Stimulated activated CD8-positive, alpha-beta memory T cell treated with anti-CD3 and anti-CD28 coated beads, Interleukin-4, amount 100 ng/mL, for 24 hours (primary cell): ENCODE results near the gene OR5K1.
A peak's percentile ranks its signal among the peaks of the same experiment; 100 is the strongest.

Experiments
- DNase-seq: peaks from one replicate; pipeline ENCODE4 v3.0.0-alpha.2; 2020; ENCODE audit warnings: low read depth

The OR5K1 gene

GRCh38 chr3:98514948-98515347, 51.9 kb downstream of the OR5K1 start:
- DNase-seq: no peak

DNA sequence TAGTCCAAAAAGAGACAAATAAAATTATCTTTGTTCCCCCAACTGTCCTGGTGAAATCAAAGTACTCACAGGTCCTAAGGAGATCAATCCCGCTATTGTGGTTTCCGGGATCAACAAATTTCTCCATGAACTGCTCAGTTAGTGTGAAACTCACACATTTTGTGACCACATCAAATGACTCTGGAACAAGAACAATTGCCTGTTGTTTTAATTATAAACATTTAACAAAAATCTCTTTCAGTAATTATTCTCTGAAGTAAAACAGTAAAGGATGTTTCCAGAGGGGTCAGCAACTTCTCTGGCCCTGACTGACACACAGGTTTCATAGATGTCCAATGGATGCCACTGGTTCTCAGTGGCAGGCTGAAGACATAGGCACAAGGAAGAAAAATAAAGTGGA, 55.8 kb downstream of the OR5K1 start:
- DNase-seq: no peak

DNA sequence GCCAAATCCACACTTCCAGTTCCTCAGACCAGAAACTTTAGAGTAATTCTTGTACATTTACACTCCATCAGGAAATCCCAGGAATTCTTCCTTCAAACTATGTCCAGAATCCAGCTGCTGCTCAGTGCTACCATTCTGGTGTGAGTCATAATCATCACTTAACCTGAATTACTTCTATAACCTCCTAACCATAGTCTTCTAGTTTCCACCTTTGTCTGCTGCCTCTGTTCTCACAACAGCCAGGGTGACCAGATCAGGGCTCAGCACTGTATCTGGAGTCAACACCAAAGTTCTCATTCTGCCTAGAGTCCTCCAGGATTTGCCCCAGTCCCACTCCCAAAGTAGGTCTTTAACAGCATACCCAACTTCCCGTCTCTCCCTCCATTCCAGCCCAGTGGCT, 56.4 kb downstream of the OR5K1 start:
- no peak for DNase-seq

- peak; percentile 35 for DNase-seq
These were observed 59.0 kb downstream of the OR5K1 start for GRCh38 chr3:98521897-98522543.
